ENCODE measurements around the gene ABTB1. TPM values are rescaled to one million over a fixed set of nuclear protein-coding genes. Genes with fewer than 3 reads are reported as not detected.

ABTB1 gene
- total RNA-seq, 1 donor from 2014 or later, result 8.7 TPM

GRCh38 chr3:127687228-127687737 is 14.5 kb downstream of the ABTB1 start:
- no peak for TF ChIP-seq CTCF (IDR thresholded peaks at IDR 0.05; ENCODE audit: unreplicated experiment)
- no peak overlapping the region for H3K27ac Mint-ChIP-seq (ENCODE audit: unreplicated experiment)
- H3K9me3 Mint-ChIP-seq (ENCODE audit: unreplicated experiment), result no peaks in the 10 kb centered on the region
- H3K4me3 Mint-ChIP-seq (ENCODE audit: unreplicated experiment), result no peak overlapping the region
- H3K27me3 Mint-ChIP-seq (ENCODE audit: unreplicated experiment), result no peaks in the 10 kb centered on the region
- no peaks in the 10 kb centered on the region for H3K4me1 Mint-ChIP-seq (ENCODE audit: unreplicated experiment)
- DNase-seq (ENCODE audit: low spot score), result no peak
- H3K36me3 Mint-ChIP-seq (ENCODE audit: low read depth, unreplicated experiment), result no peaks in the 10 kb centered on the region

- no peak for TF ChIP-seq CTCF (IDR thresholded peaks at IDR 0.05; ENCODE audit: unreplicated experiment)
- Mint-ChIP-seq H3K4me1 (ENCODE audit: unreplicated experiment) (no peaks in the 10 kb centered on the region), H3K36me3 (ENCODE audit: low read depth, unreplicated experiment) (no peaks in the 10 kb centered on the region), H3K27me3 (ENCODE audit: unreplicated experiment) (no peaks in the 10 kb centered on the region), H3K4me3 (ENCODE audit: unreplicated experiment) (no peak overlapping the region), H3K9me3 (ENCODE audit: unreplicated experiment) (no peaks in the 10 kb centered on the region), H3K27ac (ENCODE audit: unreplicated experiment) (no peak overlapping the region)
- DNase-seq (ENCODE audit: low spot score), result no peak
These were observed 15.3 kb downstream of the ABTB1 start for GRCh38 chr3:127688022-127688415.

GRCh38 chr3:127688416-127689265 is 15.9 kb downstream of the ABTB1 start:
- no peaks in the 10 kb centered on the region for H3K9me3 Mint-ChIP-seq (ENCODE audit: unreplicated experiment)
- no peak for TF ChIP-seq CTCF (IDR thresholded peaks at IDR 0.05; ENCODE audit: unreplicated experiment)
- no peak overlapping the region for H3K4me3 Mint-ChIP-seq (ENCODE audit: unreplicated experiment)
- no peak for DNase-seq (ENCODE audit: low spot score)
- peaks cover 2% of the 10 kb centered on the region for H3K27me3 Mint-ChIP-seq (ENCODE audit: unreplicated experiment)
- H3K36me3 Mint-ChIP-seq (ENCODE audit: low read depth, unreplicated experiment), result no peaks in the 10 kb centered on the region
- H3K4me1 Mint-ChIP-seq (ENCODE audit: unreplicated experiment), result no peaks in the 10 kb centered on the region
- no peak overlapping the region for H3K27ac Mint-ChIP-seq (ENCODE audit: unreplicated experiment)

GRCh38 chr3:127689266-127689860 is 16.6 kb downstream of the ABTB1 start:
- no peak overlapping the region for H3K27ac Mint-ChIP-seq (ENCODE audit: unreplicated experiment)
- no peaks in the 10 kb centered on the region for H3K9me3 Mint-ChIP-seq (ENCODE audit: unreplicated experiment)
- no peak for DNase-seq (ENCODE audit: low spot score)
- no peak for TF ChIP-seq CTCF (IDR thresholded peaks at IDR 0.05; ENCODE audit: unreplicated experiment)
- no peak overlapping the region for H3K4me3 Mint-ChIP-seq (ENCODE audit: unreplicated experiment)
- no peaks in the 10 kb centered on the region for H3K4me1 Mint-ChIP-seq (ENCODE audit: unreplicated experiment)
- H3K36me3 Mint-ChIP-seq (ENCODE audit: low read depth, unreplicated experiment), result no peaks in the 10 kb centered on the region
- H3K27me3 Mint-ChIP-seq (ENCODE audit: unreplicated experiment), result peaks cover 2% of the 10 kb centered on the region

- no peak overlapping the region for H3K4me3 Mint-ChIP-seq (ENCODE audit: unreplicated experiment)
- no peaks in the 10 kb centered on the region for H3K36me3 Mint-ChIP-seq (ENCODE audit: low read depth, unreplicated experiment)
- no peak overlapping the region for H3K27ac Mint-ChIP-seq (ENCODE audit: unreplicated experiment)
- H3K9me3 Mint-ChIP-seq (ENCODE audit: unreplicated experiment), result no peaks in the 10 kb centered on the region
- H3K4me1 Mint-ChIP-seq (ENCODE audit: unreplicated experiment), result no peaks in the 10 kb centered on the region
- peaks cover 2% of the 10 kb centered on the region for H3K27me3 Mint-ChIP-seq (ENCODE audit: unreplicated experiment)
- no peak for TF ChIP-seq CTCF (IDR thresholded peaks at IDR 0.05; ENCODE audit: unreplicated experiment)
- no peak for DNase-seq (ENCODE audit: low spot score)
These were observed 17.4 kb downstream of the ABTB1 start for GRCh38 chr3:127690106-127690505.

Measured in endothelial cell (in vitro differentiated cells).